Measurements from ENCODE around the gene RWDD1.
A peak's percentile ranks its signal among the peaks of the same experiment; 100 is the strongest.
"Not testable (repeated sequence)": the region's sequence is repeated elsewhere in the genome, so short reads cannot be mapped to it uniquely, and the experiment has no call there.

RWDD1 gene

GRCh38 chr6:116561377-116562018 lies 9.8 kb upstream of the RWDD1 start:
- peak; percentile 45 for DNase-seq

GRCh38 chr6:116562019-116562403 lies 9.3 kb upstream of the RWDD1 start:
- DNase-seq: no peak

GRCh38 chr6:116562614-116563013 lies 8.7 kb upstream of the RWDD1 start:
- DNase-seq: no peak

GRCh38 chr6:116563830-116564229 lies 7.5 kb upstream of the RWDD1 start:
- DNase-seq: no peak

GRCh38 chr6:116564311-116564710 lies 7.0 kb upstream of the RWDD1 start:
- no peak for DNase-seq

GRCh38 chr6:116564921-116565872 lies 6.1 kb upstream of the RWDD1 start:
- no peak for DNase-seq

- no peak for DNase-seq
Observed at GRCh38 chr6:116568111-116568510, 3.2 kb upstream of the RWDD1 start.

- DNase-seq: no peak
Observed at GRCh38 chr6:116568821-116569755, 2.2 kb upstream of the RWDD1 start.

- DNase-seq: no peak
Observed at GRCh38 chr6:116571683-116572000, 338 bp downstream of the RWDD1 start.

GRCh38 chr6:116572162-116572561 lies 858 bp downstream of the RWDD1 start:
- DNase-seq: no peak

- no peak for DNase-seq
Observed at GRCh38 chr6:116575227-116575626, 3.9 kb downstream of the RWDD1 start.

- no peak for DNase-seq
Observed at GRCh38 chr6:116577486-116577885, 6.2 kb downstream of the RWDD1 start.

- DNase-seq: no peak
Observed at GRCh38 chr6:116578335-116578734, 7.0 kb downstream of the RWDD1 start.

GRCh38 chr6:116579143-116579542 lies 7.8 kb downstream of the RWDD1 start:
- no peak for DNase-seq

GRCh38 chr6:116580198-116580597 lies 8.9 kb downstream of the RWDD1 start:
- no peak for DNase-seq

- DNase-seq: no peak
Observed at GRCh38 chr6:116586276-116586675, 15.0 kb downstream of the RWDD1 start.

GRCh38 chr6:116586738-116587137 lies 15.4 kb downstream of the RWDD1 start:
- no peak for DNase-seq

- no peak for DNase-seq
Observed at GRCh38 chr6:116595247-116595646, 23.9 kb downstream of the RWDD1 start.

- no peak for DNase-seq
Observed at GRCh38 chr6:116596815-116597214, 25.5 kb downstream of the RWDD1 start.

- DNase-seq: not testable (repeated sequence)
Observed at GRCh38 chr6:116603916-116604315, 32.6 kb downstream of the RWDD1 start.

GRCh38 chr6:116604868-116605267 lies 33.6 kb downstream of the RWDD1 start:
- not testable (repeated sequence) for DNase-seq

GRCh38 chr6:116605935-116606334 lies 34.6 kb downstream of the RWDD1 start:
- DNase-seq: no peak

- DNase-seq: no peak
Observed at GRCh38 chr6:116611056-116611455, 39.8 kb downstream of the RWDD1 start.
